K562 (cell line): ENCODE results near the gene NCOA6. TPM values are rescaled to one million over a fixed set of nuclear protein-coding genes. Genes with fewer than 3 reads are reported as not detected.
A peak's percentile ranks its signal among the peaks of the same experiment; 100 is the strongest.

Experiments used
- CBFA2T3 ChIP-seq: fragments of 450-650 bp; IDR thresholded peaks from 2 replicates; pipeline ENCODE4 v1.6.1; 2017
- CREB3 ChIP-seq: fragments of 450-650 bp; conservative IDR thresholded peaks from 2 replicates; pipeline ENCODE4 v1.6.1; 2016; ENCODE audit warnings: missing genetic modification characterization, low read depth, mild to moderate bottlenecking, missing compliant biosample characterization, moderate library complexity
- EP300 ChIP-seq: IDR thresholded peaks from 2 replicates; pipeline ENCODE4 v1.6.1; 2012; ENCODE audit warnings: low read length, improper control_type of control experiment
- L3MBTL2 ChIP-seq: fragments of 450-650 bp; IDR thresholded peaks from 2 replicates; pipeline ENCODE4 v1.6.1; 2016; ENCODE audit warnings: mild to moderate bottlenecking, moderate library complexity
- MAFF ChIP-seq: IDR thresholded peaks from 2 replicates; pipeline ENCODE4 v1.6.1; 2012; ENCODE audit warnings: low read length, improper control_type of control experiment
- MAFK ChIP-seq: IDR thresholded peaks from 2 replicates; pipeline ENCODE4 v1.6.1; 2011; ENCODE audit warnings: low read length, improper control_type of control experiment
- MEIS2 ChIP-seq: fragments of 450-650 bp; IDR thresholded peaks from 2 replicates; pipeline ENCODE4 v1.6.1; 2014; ENCODE audit warnings: mild to moderate bottlenecking; ENCODE audit not compliant: partially characterized antibody
- MNT ChIP-seq, 2 experiments: fragments of 450-650 bp; conservative IDR thresholded peaks; 2 replicates each; pipeline ENCODE4 v1.6.1; 2017; ENCODE audit warnings: mild to moderate bottlenecking in 2 of 2, moderate library complexity in 2 of 2
- NONO ChIP-seq, 2 experiments: fragments of 200-400 bp in 1 of 2; fragments of 450-650 bp in 1 of 2; formaldehyde crosslinking in 1 of 2; IDR thresholded peaks; 2 replicates each; pipeline ENCODE4 v1.6.1; 2017; ENCODE audit warnings: low read depth in 2 of 2, mild to moderate bottlenecking in 2 of 2, moderate library complexity in 2 of 2, low read length in 1 of 2
- SAFB2 ChIP-seq: fragments of 200-400 bp; formaldehyde crosslinking; IDR thresholded peaks from 2 replicates; pipeline ENCODE4 v1.6.1; 2018; ENCODE audit warnings: borderline replicate concordance, low read length, low read depth, moderate library complexity; ENCODE audit not compliant: severe bottlenecking
- SMARCA4 ChIP-seq: fragments of 450-650 bp; IDR thresholded peaks from 2 replicates; pipeline ENCODE4 v1.6.1; 2016
- SMC3 ChIP-seq: conservative IDR thresholded peaks from 2 replicates; pipeline ENCODE4 v1.6.1; 2011; ENCODE audit warnings: low read depth, low read length, improper control_type of control experiment; ENCODE audit not compliant: insufficient read depth
- SP2 ChIP-seq: IDR thresholded peaks from 2 replicates; pipeline ENCODE4 v1.6.1; 2011; ENCODE audit warnings: mild to moderate bottlenecking, low read depth, low read length, moderate library complexity; ENCODE audit not compliant: poor library complexity, severe bottlenecking; ENCODE audit errors: extremely low read depth
- TAL1 ChIP-seq: fragments of 450-650 bp; IDR thresholded peaks from 2 replicates; pipeline ENCODE4 v1.6.1; 2016; ENCODE audit warnings: mild to moderate bottlenecking
- TCF3 ChIP-seq: sonication (generic); formaldehyde crosslinking; IDR thresholded peaks from 2 replicates; pipeline ENCODE4 v1.4.0; 2020; ENCODE audit warnings: mild to moderate bottlenecking, missing genetic modification reagents
- TEAD1 ChIP-seq, 2 experiments: fragments of 450-650 bp in 1 of 2; sonication (generic) in 1 of 2; formaldehyde crosslinking; IDR thresholded peaks; 2 replicates each; pipeline versions ENCODE4 v1.4.0 to v1.8.0; 2020 to 2022; ENCODE audit warnings: mild to moderate bottlenecking in 2 of 2, missing genetic modification reagents in 1 of 2
- TEAD4 ChIP-seq, 2 experiments: sonication (generic) in 1 of 2; formaldehyde crosslinking in 1 of 2; IDR thresholded peaks; 2 replicates each; pipeline versions ENCODE4 v1.6.1 to v1.8.0; 2012 to 2022; ENCODE audit warnings: borderline replicate concordance in 1 of 2, inconsistent platforms in 1 of 2, low read length in 1 of 2, mild to moderate bottlenecking in 1 of 2, missing genetic modification reagents in 1 of 2
- ZBTB33 ChIP-seq: sonication (generic); formaldehyde crosslinking; IDR thresholded peaks from 2 replicates; pipeline ENCODE4 v1.8.1; 2023; ENCODE audit warnings: mild to moderate bottlenecking, missing genetic modification reagents
- ZBTB9 ChIP-seq: fragments of 450-650 bp; formaldehyde crosslinking; IDR thresholded peaks from 2 replicates; pipeline ENCODE4 v1.4.0; 2020; ENCODE audit warnings: mild to moderate bottlenecking, moderate library complexity
- ZNF431 ChIP-seq: sonication (generic); formaldehyde crosslinking; IDR thresholded peaks from 2 replicates; pipeline ENCODE4 v1.8.0; 2022; ENCODE audit warnings: mild to moderate bottlenecking, missing genetic modification reagents
- ZNF695 ChIP-seq: fragments of 450-650 bp; formaldehyde crosslinking; IDR thresholded peaks from 2 replicates; pipeline ENCODE4 v1.4.0; 2020; ENCODE audit warnings: mild to moderate bottlenecking, moderate library complexity
- polyA plus RNA-seq, 8 experiments: library from polyadenylated mRNA; depleted of rRNA in 4 of 8; stranded (reverse) in 5 of 8; unstranded in 3 of 8; fragments of >200 nt; fragmentation: Nextera tagmentation in 2 of 8; fragmentation: Illumina TruSeq in 1 of 8; extraction: Ambion mirVana in 2 of 8; extraction: Trizol in 1 of 8; gene quantifications; 2 replicates each; pipeline versions ENCODE4 v1.2.1 to v1.2.3, GENCODE V29; 2011 to 2014; ENCODE audit warnings: inconsistent platforms in 1 of 8, missing spikeins in 1 of 8
- total RNA-seq, 7 experiments: library from RNA; depleted of rRNA in 6 of 7; stranded (reverse); fragments of >200 nt in 6 of 7; fragmentation: Illumina TruSeq in 2 of 7; extraction: Trizol in 2 of 7; gene quantifications; 2 replicates each; pipeline versions ENCODE4 v1.2.1 to v1.2.3, GENCODE V29; 2011 to 2021; ENCODE audit warnings: low replicate concordance in 1 of 7

Gene NCOA6
- total and polyA plus RNA-seq, 9 of the 15 experiments (the other 6 are each of a cell fraction or from before 2014, with no cell fraction given), result 6.1 to 25.0 (median 9.5) TPM

GRCh38 chr20:34797012-34797995 lies 28.1 kb downstream of the NCOA6 start (continued):
- no peak for TF ChIP-seq SAFB2
- TF ChIP-seq ZNF695 (CRISPR knock-in tag), result no peak
- no peak for TF ChIP-seq ZBTB33 (CRISPR knock-in tag)
- no peak for TF ChIP-seq CREB3
- TF ChIP-seq ZBTB9 (CRISPR knock-in tag), result no peak
- peak; percentile 43 for TF ChIP-seq MEIS2
- peak; percentile 21 to 62; a peak in 2 of 4 replicates for TF ChIP-seq MNT (conservative IDR thresholded peaks at IDR 0.05)
- TF ChIP-seq CBFA2T3, result peak; percentile 68
- TF ChIP-seq TCF3 (CRISPR knock-in tag), result peak; percentile 37; the same call in 1 of the 2 replicates
- no peak for TF ChIP-seq SP2
- TF ChIP-seq SMC3, result no peak
- TF ChIP-seq MAFF, result peak; percentile 48
- TF ChIP-seq TAL1, result peak; percentile 14; the same call in 1 of the 2 replicates
- peak; percentile 62 for TF ChIP-seq MAFK
- TF ChIP-seq SMARCA4, result peak; percentile 80
- no peak for TF ChIP-seq ZNF431
- TF ChIP-seq EP300, result peak; percentile 32; the same call in 1 of the 2 replicates
- TF ChIP-seq TEAD4 (IDR thresholded peaks at IDR 0.05; ENCODE audit: low read length), result peak; percentile 56; the same call in 1 of the 2 replicates
- TF ChIP-seq TEAD4 (CRISPR knock-in tag; IDR thresholded peaks at IDR 0.05; ENCODE audit: borderline replicate concordance), result no peak
- peak in 1 of 2 experiments; percentile 53; a peak in 1 of 4 replicates for TF ChIP-seq TEAD1 (CRISPR knock-in tag; IDR thresholded peaks at IDR 0.05)
- TF ChIP-seq L3MBTL2, result no peak
- no peak for TF ChIP-seq NONO (IDR thresholded peaks at IDR 0.05; ENCODE audit: low read depth in 2 of 2, low read length in 1 of 2)
